Chondrocyte (in vitro differentiated cells): ENCODE measurements around the gene FRG1. TPM values are rescaled to one million over a fixed set of nuclear protein-coding genes. Genes with fewer than 3 reads are reported as not detected.
"Not testable (repeated sequence)": the region's sequence is repeated elsewhere in the genome, so short reads cannot be mapped to it uniquely, and the experiment has no call there.

Experiments used
- DNase-seq: peaks from one replicate; pipeline ENCODE4 v3.0.0; 2021; ENCODE audit warnings: mixed read lengths, low spot score
- H3K27ac Mint-ChIP-seq: one replicate; pipeline ENCODE4 v1.8.0; 2021; ENCODE audit warnings: mild to moderate bottlenecking, moderate library complexity, mixed read lengths; ENCODE audit not compliant: unreplicated experiment
- H3K27me3 Mint-ChIP-seq: 2 replicates; pipeline ENCODE4 v1.8.0; 2021; ENCODE audit warnings: low read depth, mixed read lengths
- H3K36me3 Mint-ChIP-seq: 2 replicates; pipeline ENCODE4 v1.8.0; 2021; ENCODE audit warnings: low read depth, mixed read lengths
- H3K4me1 Mint-ChIP-seq: 2 replicates; pipeline ENCODE4 v1.8.0; 2021; ENCODE audit warnings: low read depth, mild to moderate bottlenecking, mixed read lengths
- H3K4me3 Mint-ChIP-seq: one replicate; pipeline ENCODE4 v1.8.0; 2021; ENCODE audit warnings: mild to moderate bottlenecking, moderate library complexity, mixed read lengths; ENCODE audit not compliant: unreplicated experiment
- H3K9me3 Mint-ChIP-seq: 2 replicates; pipeline ENCODE4 v1.8.0; 2021; ENCODE audit warnings: low read depth, mixed read lengths
- CTCF ChIP-seq: fragments of 200-600 bp; sonication (generic); IDR thresholded peaks from 2 replicates; pipeline ENCODE4 v1.5.0; 2021; ENCODE audit warnings: antibody characterized with exemption, mild to moderate bottlenecking, moderate library complexity
- total RNA-seq: library from RNA; stranded (reverse); gene quantifications from 3 replicates; pipeline ENCODE4 v1.2.1, GENCODE V29; 2021

Gene FRG1
- total RNA-seq, 1 donor from 2014 or later = 29.7 TPM

- H3K9me3 Mint-ChIP-seq = peaks cover 29% of the 10 kb centered on the region
These were observed 23.3 kb upstream of the FRG1 start for GRCh38 chr4:189917161-189917891.

GRCh38 chr4:189921058-189921457 lies 19.6 kb upstream of the FRG1 start:
- H3K27me3 Mint-ChIP-seq = no peaks in the 10 kb centered on the region
- no peak for DNase-seq
- peaks cover 6% of the 10 kb centered on the region for H3K36me3 Mint-ChIP-seq
- H3K9me3 Mint-ChIP-seq = peaks cover 38% of the 10 kb centered on the region
- H3K4me3 Mint-ChIP-seq = no peak overlapping the region
- H3K27ac Mint-ChIP-seq = no peak overlapping the region
- TF ChIP-seq CTCF = no peak
- H3K4me1 Mint-ChIP-seq = no peaks in the 10 kb centered on the region

More at GRCh38 chr4:189917161-189917891, 23.3 kb upstream of the FRG1 start:
- Mint-ChIP-seq H3K4me1 (no peaks in the 10 kb centered on the region), H3K27ac (no peak overlapping the region), H3K4me3 (no peak overlapping the region), H3K27me3 (no peaks in the 10 kb centered on the region), H3K36me3 (peaks cover 5% of the 10 kb centered on the region)
- no peak for TF ChIP-seq CTCF
- DNase-seq = no peak

GRCh38 chr4:189926742-189927141 lies 13.9 kb upstream of the FRG1 start:
- not testable (repeated sequence) for H3K27ac Mint-ChIP-seq, DNase-seq, H3K36me3 Mint-ChIP-seq, H3K27me3 Mint-ChIP-seq, H3K4me3 Mint-ChIP-seq, H3K4me1 Mint-ChIP-seq
- peaks cover 17% of the 10 kb centered on the region for H3K9me3 Mint-ChIP-seq

- Mint-ChIP-seq H3K27ac (peak overlapping the region; percentile 99), H3K36me3 (peaks cover 6% of the 10 kb centered on the region), H3K4me3 (peak overlapping the region; percentile 95), H3K4me1 (peaks cover 35% of the 10 kb centered on the region), H3K9me3 (peaks cover 3% of the 10 kb centered on the region), H3K27me3 (no peaks in the 10 kb centered on the region)
- TF ChIP-seq CTCF = no peak
- DNase-seq = no peak
These were observed 356 bp downstream of the FRG1 start for GRCh38 chr4:189941005-189941450.

GRCh38 chr4:189942412-189942811 lies 1.7 kb downstream of the FRG1 start:
- H3K4me3 Mint-ChIP-seq = peak overlapping the region; percentile 44
- H3K36me3 Mint-ChIP-seq, DNase-seq, H3K27me3 Mint-ChIP-seq, H3K9me3 Mint-ChIP-seq: not testable (repeated sequence)
- H3K27ac Mint-ChIP-seq = peak overlapping the region; percentile 15
- peaks cover 38% of the 10 kb centered on the region for H3K4me1 Mint-ChIP-seq

- not testable (repeated sequence) for H3K27ac Mint-ChIP-seq, DNase-seq, H3K27me3 Mint-ChIP-seq, H3K9me3 Mint-ChIP-seq, H3K4me3 Mint-ChIP-seq
- H3K36me3 Mint-ChIP-seq = peaks cover 12% of the 10 kb centered on the region
- H3K4me1 Mint-ChIP-seq = peaks cover 38% of the 10 kb centered on the region
These were observed 3.4 kb downstream of the FRG1 start for GRCh38 chr4:189944077-189944476.

- H3K27me3 Mint-ChIP-seq, H3K36me3 Mint-ChIP-seq, H3K9me3 Mint-ChIP-seq, H3K27ac Mint-ChIP-seq, DNase-seq, H3K4me3 Mint-ChIP-seq: not testable (repeated sequence)
- H3K4me1 Mint-ChIP-seq = peaks cover 24% of the 10 kb centered on the region
These were observed 6.2 kb downstream of the FRG1 start for GRCh38 chr4:189946906-189947305.

- not testable (repeated sequence) for DNase-seq, H3K27me3 Mint-ChIP-seq, H3K36me3 Mint-ChIP-seq, H3K4me3 Mint-ChIP-seq, H3K9me3 Mint-ChIP-seq
- Mint-ChIP-seq H3K27ac (peak overlapping the region; percentile 32), H3K4me1 (peaks cover 13% of the 10 kb centered on the region)
These were observed 7.8 kb downstream of the FRG1 start for GRCh38 chr4:189948486-189948885.

GRCh38 chr4:189969291-189969690 lies 28.6 kb downstream of the FRG1 start:
- not testable (repeated sequence) for DNase-seq, H3K4me3 Mint-ChIP-seq, H3K27ac Mint-ChIP-seq, H3K4me1 Mint-ChIP-seq, H3K27me3 Mint-ChIP-seq
- Mint-ChIP-seq H3K36me3 (peaks cover 12% of the 10 kb centered on the region), H3K9me3 (peaks cover 41% of the 10 kb centered on the region)
